A673 (cell line): ENCODE data around the gene CASZ1. TPM values are rescaled to one million over a fixed set of nuclear protein-coding genes. Genes with fewer than 3 reads are reported as not detected.

ENCODE experiments used
- BruUV-seq: library from RNA; stranded (reverse); fragments of 400-500 nt; replicated peaks from 2 replicates; lab custom pipeline; 2021; lab: Mats Ljungman, UMichigan
- CTCF ChIA-PET: fragments of 300-600 bp; sonication (Branson Sonifier 250); formaldehyde crosslinking; loops from one replicate; lab custom pipeline; 2022; ENCODE audit warnings: antibody characterized with exemption; lab: Charles Lee
- POLR2A ChIA-PET: fragments of 300-600 bp; sonication (Branson Sonifier 250); formaldehyde crosslinking; loops from one replicate; lab custom pipeline; 2022; ENCODE audit warnings: antibody characterized with exemption; ENCODE audit not compliant: low non-redundant PET; lab: Charles Lee
- DNase-seq: peaks from one replicate; pipeline ENCODE4 v3.0.0-alpha.2; 2015; ENCODE audit warnings: low spot score
- H3K27ac ChIP-seq: fragments of 200-600 bp; sonication (generic); 2 replicates; pipeline ENCODE4 v1.5.1; 2016; ENCODE audit warnings: mixed run types, low read depth, mild to moderate bottlenecking, mixed read lengths, antibody characterized with exemption, low read length; ENCODE audit not compliant: poor library complexity, severe bottlenecking
- H3K27me3 ChIP-seq: fragments of 200-600 bp; sonication (generic); replicated peaks from 2 replicates; pipeline ENCODE4 v1.6.1; 2017; ENCODE audit warnings: mixed run types, low read depth, mild to moderate bottlenecking, mixed read lengths, antibody characterized with exemption, low read length; ENCODE audit not compliant: insufficient read depth, poor library complexity
- H3K36me3 ChIP-seq: fragments of 200-600 bp; sonication (generic); 2 replicates; pipeline ENCODE4 v1.6.1; 2016; ENCODE audit warnings: mixed run types, mild to moderate bottlenecking, mixed read lengths, antibody characterized with exemption, low read length; ENCODE audit not compliant: insufficient read depth, poor library complexity, severe bottlenecking
- H3K4me1 ChIP-seq: fragments of 200-600 bp; sonication (generic); 2 replicates; pipeline ENCODE4 v1.6.1; 2017; ENCODE audit warnings: mixed run types, mild to moderate bottlenecking, mixed read lengths, antibody characterized with exemption, low read length; ENCODE audit not compliant: insufficient read depth, poor library complexity, severe bottlenecking
- H3K4me3 ChIP-seq: fragments of 200-600 bp; sonication (generic); 2 replicates; pipeline ENCODE4 v1.5.1; 2016; ENCODE audit warnings: low read depth, mixed run types, mild to moderate bottlenecking, mixed read lengths, low read length; ENCODE audit not compliant: poor library complexity, severe bottlenecking
- H3K9me3 ChIP-seq: fragments of 200-600 bp; sonication (generic); 2 replicates; pipeline ENCODE4 v1.6.1; 2016; ENCODE audit warnings: mixed run types, low read depth, mild to moderate bottlenecking, mixed read lengths, antibody characterized with exemption, low read length; ENCODE audit not compliant: poor library complexity, severe bottlenecking
- EZH2 ChIP-seq: fragments of 200-600 bp; sonication (generic); IDR thresholded peaks from 2 replicates; pipeline ENCODE4 v1.6.1; 2017; ENCODE audit warnings: borderline replicate concordance, low read depth, mild to moderate bottlenecking, mixed read lengths, antibody characterized with exemption, low read length; ENCODE audit not compliant: poor library complexity, severe bottlenecking
- intact Hi-C: fragments of 100-400 bp; cut with micrococcal nuclease; formaldehyde crosslinking; loops from one replicate; pipeline ENCODE4 v1.10.0; 2022; ENCODE audit not compliant: unreplicated experiment
- total RNA-seq: library from RNA; stranded (reverse); gene quantifications from 2 replicates; pipeline ENCODE4 v1.2.3, GENCODE V29; 2021
- TF ChIP-seq, protein P1 (sequence below): fragments of 300-800, 200-600 bp; sonication (generic); conservative IDR thresholded peaks from 2 replicates; pipeline ENCODE4 v1.5.1; 2017; ENCODE audit warnings: low read depth, mild to moderate bottlenecking, antibody characterized with exemption, low read length, moderate library complexity, mixed read lengths

CASZ1 gene
- total RNA-seq, 1 experiment from 2014 or later = 1.9 TPM

DNA sequence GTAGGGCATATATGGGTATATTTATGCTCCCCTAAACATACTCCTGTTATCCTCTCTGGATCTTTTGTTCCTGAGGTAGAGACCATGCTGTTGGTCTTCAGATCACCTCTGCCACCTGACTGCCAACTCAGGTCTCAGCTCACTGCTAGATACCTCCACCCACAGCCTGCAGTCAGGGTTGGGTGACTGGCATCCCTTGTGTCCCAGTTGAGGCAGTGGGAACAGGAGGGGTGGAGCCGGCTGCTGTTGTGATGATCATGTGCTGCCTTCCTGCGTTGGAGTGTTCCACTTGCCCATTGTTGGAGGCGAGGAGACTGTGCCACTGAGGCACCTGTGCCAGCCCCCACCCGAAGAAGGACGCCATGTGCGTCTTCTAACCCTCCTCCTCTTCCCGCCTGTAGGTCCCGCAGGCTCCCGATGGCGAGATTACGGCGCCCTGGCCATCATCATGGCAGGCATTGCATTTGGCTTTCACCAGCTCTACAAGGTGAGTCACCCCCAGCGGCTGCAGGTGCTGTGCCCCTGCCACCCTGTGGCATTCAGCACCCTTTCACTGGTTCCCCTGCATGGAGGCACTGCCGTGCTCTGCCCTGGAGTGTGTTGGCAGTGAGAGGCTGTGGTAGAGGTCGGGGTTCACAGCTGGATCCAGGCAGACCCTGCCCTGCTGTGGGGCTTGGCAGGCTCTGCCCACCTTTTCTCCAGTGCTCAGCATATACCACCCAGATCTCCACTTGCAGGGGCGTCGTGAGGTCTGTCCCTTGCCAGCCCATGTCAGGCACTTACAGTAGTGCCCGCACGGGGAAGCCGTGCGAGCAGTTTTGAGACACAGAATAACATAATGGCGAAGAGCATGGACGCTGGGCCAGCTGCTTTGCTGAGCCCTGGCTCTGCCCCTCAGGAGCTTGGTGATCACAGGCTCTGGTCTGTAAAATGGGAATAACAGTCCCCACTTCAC, 178.2 kb downstream of the CASZ1 start:
- Histone ChIP-seq H3K27ac (no peak overlapping the region), H3K36me3 (no peaks in the 10 kb centered on the region), H3K4me3 (no peak overlapping the region), H3K4me1 (peaks cover 20% of the 10 kb centered on the region), H3K9me3 (no peaks in the 10 kb centered on the region), H3K27me3 (no peaks in the 10 kb centered on the region)
- intact Hi-C loops = no loop called here
- POLR2A ChIA-PET = no interaction called here
- no peak for DNase-seq
- no TSS peak for BruUV-seq
- no peak for TF ChIP-seq EZH2
- TF ChIP-seq, protein P1, sequence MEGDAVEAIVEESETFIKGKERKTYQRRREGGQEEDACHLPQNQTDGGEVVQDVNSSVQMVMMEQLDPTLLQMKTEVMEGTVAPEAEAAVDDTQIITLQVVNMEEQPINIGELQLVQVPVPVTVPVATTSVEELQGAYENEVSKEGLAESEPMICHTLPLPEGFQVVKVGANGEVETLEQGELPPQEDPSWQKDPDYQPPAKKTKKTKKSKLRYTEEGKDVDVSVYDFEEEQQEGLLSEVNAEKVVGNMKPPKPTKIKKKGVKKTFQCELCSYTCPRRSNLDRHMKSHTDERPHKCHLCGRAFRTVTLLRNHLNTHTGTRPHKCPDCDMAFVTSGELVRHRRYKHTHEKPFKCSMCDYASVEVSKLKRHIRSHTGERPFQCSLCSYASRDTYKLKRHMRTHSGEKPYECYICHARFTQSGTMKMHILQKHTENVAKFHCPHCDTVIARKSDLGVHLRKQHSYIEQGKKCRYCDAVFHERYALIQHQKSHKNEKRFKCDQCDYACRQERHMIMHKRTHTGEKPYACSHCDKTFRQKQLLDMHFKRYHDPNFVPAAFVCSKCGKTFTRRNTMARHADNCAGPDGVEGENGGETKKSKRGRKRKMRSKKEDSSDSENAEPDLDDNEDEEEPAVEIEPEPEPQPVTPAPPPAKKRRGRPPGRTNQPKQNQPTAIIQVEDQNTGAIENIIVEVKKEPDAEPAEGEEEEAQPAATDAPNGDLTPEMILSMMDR = no peak
- CTCF ChIA-PET = no interaction called here

DNA sequence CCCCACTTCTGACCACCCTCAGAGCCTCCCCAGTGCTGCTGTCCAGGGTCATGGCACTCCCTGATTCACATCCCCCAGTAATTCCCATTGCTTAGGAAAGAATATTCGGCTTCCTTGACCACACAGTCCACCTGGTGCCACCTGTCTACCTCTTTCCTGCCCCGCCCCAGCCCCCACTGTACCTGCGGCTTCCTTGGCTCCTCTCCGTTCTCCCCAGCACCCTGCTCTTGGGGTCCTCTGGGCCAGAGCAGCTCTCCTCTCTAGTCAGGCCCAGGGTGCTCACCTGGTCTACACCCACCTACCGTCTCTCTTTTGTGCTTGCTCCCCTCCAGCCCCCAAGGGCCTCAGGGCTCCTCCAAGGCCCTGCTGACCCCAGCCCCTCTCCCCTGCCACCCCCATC, 179.1 kb downstream of the CASZ1 start:
- Histone ChIP-seq H3K9me3 (no peaks in the 10 kb centered on the region), H3K4me1 (peaks cover 20% of the 10 kb centered on the region), H3K27me3 (no peaks in the 10 kb centered on the region), H3K27ac (no peak overlapping the region), H3K4me3 (no peak overlapping the region), H3K36me3 (no peaks in the 10 kb centered on the region)
- no peak for DNase-seq
- TF ChIP-seq, protein P1 = no peak
- no peak for TF ChIP-seq EZH2
- intact Hi-C loops = no loop called here
- ChIA-PET CTCF (no interaction called here), POLR2A (no interaction called here)
- no TSS peak for BruUV-seq

DNA sequence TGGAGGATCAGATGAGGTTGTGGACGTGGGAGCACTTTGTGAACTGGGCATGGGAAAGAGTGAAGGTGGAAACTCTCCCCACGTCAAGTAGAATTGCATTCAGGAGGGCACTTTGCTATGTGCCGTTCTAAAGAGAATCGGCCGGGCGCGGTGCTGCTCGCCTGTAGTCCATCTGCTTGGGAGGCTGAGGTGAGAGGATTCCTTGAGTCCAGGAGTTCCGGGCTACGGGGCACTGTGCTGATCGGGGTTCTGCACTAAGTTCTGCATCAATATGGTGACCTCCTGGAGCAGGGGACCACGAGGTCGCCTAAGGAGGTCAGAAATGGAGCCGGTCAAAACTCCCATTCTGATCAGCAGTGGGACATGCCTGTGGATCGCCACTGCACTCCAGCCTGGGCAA, 179.8 kb downstream of the CASZ1 start:
- Histone ChIP-seq H3K27ac (no peak overlapping the region), H3K27me3 (no peaks in the 10 kb centered on the region), H3K36me3 (no peaks in the 10 kb centered on the region), H3K9me3 (no peaks in the 10 kb centered on the region), H3K4me3 (no peak overlapping the region), H3K4me1 (peaks cover 20% of the 10 kb centered on the region)
- ChIA-PET CTCF (no interaction called here), POLR2A (no interaction called here)
- intact Hi-C loops = no loop called here
- BruUV-seq = no TSS peak
- no peak for DNase-seq
- TF ChIP-seq EZH2 = no peak
- TF ChIP-seq, protein P1 = no peak
